Activated effector memory CD4-positive, alpha-beta T cell treated with Interleukin-2 at 50 U/mL for 16 hours (primary cell): Measurements from ENCODE around the gene COG1.

Source experiments
- DNase-seq: peaks from one replicate; pipeline ENCODE4 v3.0.0-alpha.2; 2020

Gene COG1

DNA sequence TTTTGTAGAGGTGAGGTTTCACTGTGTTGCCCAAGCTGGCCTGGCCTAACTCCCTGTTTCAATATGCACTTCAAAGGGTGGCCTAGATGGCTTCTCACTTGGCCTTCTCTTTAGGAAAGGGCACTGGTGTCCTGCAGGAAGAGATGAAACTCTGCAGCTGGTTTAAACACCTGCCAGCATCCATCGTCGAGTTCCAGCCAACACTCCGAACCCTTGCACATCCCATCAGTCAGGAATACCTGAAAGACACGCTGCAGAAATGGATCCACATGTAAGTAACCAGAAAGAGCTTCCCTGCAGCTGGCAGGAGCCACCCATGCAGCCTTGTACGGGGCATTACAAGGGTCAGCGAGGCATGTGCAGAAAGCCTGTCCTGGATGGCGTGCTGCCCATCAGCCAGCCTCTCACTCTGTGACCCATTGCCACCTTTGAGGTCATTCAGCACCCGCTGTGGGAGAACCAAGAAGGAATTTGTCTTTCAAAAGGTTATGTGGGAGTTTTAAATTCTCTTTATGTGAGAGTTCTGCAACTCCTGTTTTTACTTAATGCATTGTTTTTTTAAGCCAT lies 7.0 kb downstream of the COG1 start:
- DNase-seq, result no peak

- no peak for DNase-seq
Observed at GRCh38 chr17:73200476-73200875, 7.6 kb downstream of the COG1 start.

DNA sequence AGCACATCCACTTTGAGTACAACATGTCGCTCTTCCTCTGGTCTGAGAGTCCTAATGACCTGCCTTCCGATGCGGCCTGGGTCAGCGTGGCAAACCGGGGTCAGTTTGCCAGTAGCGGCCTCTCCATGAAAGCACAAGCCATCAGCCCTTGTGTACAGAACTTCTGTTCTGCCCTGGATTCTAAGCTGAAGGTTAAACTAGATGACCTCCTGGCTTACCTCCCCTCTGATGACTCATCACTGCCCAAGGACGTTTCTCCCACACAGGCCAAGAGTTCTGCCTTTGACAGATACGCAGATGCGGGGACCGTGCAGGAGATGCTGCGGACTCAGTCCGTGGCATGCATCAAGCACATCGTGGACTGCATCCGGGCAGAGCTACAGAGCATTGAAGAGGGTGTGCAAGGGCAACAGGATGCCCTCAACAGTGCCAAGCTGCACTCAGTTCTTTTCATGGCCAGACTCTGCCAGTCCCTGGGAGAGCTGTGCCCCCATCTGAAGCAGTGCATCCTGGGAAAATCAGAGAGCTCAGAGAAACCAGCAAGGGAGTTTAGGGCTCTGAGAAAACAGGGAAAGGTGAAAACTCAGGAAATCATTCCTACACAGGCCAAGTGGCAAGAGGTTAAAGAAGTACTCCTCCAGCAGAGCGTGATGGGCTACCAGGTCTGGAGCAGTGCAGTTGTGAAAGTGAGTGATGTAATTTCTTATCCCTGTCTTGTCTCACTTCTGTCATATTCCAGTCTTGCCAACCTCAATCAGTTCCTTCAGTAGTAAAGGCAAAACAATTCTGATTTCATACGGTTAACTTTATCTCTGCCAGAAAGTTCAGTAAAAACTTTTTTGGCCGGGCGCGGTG lies 8.6 kb downstream of the COG1 start:
- DNase-seq, result no peak

GRCh38 chr17:73203135-73203787 lies 10.4 kb downstream of the COG1 start:
- DNase-seq, result no peak

DNA sequence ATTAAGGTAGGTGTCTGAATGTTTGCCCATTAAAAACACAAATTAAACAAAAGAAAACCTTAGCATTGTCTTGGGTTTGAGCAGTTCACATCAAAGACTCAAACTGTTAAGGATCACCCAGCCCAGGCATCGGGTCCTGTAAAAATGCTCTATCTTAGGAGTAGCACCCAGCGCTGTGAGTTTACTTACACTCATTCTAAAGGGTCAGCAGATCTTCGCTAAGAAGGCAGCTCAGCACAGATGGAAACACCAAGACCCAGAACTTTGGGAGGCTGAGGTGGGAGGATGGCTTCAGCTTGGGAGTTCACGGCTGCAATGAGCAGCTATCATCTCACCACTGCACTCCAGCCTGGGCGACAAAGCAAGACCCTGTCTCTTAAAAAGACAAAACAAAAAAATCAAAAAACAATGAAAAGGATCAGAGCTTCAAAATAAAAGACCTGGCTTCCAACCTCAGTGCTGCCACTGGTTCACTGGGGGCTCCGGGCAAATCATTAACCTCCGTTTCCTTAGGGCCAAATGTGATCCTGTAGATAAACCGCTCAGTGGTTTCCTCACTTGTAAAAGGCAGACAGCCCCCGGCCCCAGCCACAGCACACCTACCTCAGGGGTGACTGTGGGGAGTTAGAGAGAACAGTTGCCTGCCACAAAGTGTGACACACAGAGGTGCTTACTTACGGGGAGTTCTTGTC lies 11.1 kb downstream of the COG1 start:
- DNase-seq, result peak; percentile 8

- DNase-seq, result no peak
Observed at GRCh38 chr17:73205459-73205961, 12.7 kb downstream of the COG1 start.

GRCh38 chr17:73208139-73208827 lies 15.4 kb downstream of the COG1 start:
- DNase-seq, result no peak

- DNase-seq, result no peak
Observed at GRCh38 chr17:73209436-73209835, 16.6 kb downstream of the COG1 start.

GRCh38 chr17:73210002-73210678 lies 17.3 kb downstream of the COG1 start:
- DNase-seq, result no peak

- peak; percentile 56 for DNase-seq
Observed at GRCh38 chr17:73211745-73212144, 18.9 kb downstream of the COG1 start.

GRCh38 chr17:73214008-73214407 lies 21.2 kb downstream of the COG1 start:
- DNase-seq, result no peak

DNA sequence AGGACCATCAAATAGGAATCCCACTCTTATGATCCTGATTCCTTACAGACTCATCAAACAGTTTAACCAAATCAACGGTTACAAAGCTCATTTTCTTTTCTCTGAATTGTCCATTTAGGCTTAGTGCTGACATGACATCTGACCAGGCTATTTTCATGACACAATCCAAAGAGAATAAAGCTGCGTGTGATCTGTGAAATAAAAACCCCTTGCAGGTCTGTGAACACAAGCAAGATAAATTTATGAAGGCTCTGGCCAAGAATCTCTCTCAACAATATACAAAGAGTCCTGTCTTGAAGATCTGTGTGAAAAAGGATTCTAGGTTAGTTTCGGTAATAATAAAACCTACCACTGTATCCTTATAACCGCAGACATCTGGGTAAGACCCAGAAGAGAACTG lies 22.0 kb downstream of the COG1 start:
- DNase-seq, result no peak

GRCh38 chr17:73215447-73215846 lies 22.6 kb downstream of the COG1 start:
- no peak for DNase-seq

- DNase-seq, result no peak
Observed at GRCh38 chr17:73223626-73224230, 30.9 kb downstream of the COG1 start.

DNA sequence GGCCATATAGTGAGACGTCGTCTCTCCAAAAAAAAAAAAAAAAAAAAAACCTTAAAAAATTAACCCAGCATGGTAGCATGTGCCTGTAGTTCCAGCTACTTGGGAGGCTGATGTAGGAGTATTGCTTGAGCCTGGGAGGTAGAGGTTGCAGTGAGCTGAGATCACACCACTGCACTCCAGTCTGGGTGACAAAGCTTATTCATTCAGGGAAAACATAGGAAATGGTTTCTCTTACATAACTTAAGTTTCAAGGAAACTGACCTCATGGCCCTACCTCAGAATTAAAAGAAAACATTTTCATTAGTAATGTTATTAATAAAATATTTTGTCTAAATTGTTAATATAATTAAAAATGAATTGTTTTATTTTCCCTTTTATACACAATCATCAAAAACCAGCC lies 31.4 kb downstream of the COG1 start:
- no peak for DNase-seq

DNA sequence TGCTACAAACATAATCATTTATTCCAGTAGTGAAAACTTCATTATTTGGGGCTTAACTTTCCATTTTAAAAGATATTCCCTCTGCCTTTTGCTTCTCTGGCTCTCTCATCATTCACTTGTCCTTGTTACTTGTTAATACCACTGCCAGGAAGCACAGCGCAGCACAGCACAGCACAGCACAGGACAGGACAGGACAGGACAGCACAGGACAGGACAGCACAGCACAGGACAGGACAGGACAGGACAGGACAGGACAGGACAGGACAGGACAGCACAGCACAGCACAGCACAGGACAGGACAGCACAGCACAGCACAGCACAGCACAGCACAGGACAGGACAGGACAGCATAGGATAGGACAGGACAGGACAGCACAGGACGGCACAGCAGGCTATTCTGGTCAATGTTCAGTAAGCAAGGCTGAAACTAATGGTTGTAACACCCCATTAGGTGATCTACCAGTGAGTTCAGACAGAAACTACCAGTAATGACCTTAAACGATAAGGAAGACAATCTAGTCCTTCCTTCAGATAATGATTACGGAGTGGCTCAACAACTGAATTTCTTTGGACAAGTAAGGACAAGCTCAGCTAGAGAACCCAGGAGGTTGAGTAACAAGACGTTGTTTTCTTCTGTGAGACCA lies 31.9 kb downstream of the COG1 start:
- DNase-seq, result no peak

DNA sequence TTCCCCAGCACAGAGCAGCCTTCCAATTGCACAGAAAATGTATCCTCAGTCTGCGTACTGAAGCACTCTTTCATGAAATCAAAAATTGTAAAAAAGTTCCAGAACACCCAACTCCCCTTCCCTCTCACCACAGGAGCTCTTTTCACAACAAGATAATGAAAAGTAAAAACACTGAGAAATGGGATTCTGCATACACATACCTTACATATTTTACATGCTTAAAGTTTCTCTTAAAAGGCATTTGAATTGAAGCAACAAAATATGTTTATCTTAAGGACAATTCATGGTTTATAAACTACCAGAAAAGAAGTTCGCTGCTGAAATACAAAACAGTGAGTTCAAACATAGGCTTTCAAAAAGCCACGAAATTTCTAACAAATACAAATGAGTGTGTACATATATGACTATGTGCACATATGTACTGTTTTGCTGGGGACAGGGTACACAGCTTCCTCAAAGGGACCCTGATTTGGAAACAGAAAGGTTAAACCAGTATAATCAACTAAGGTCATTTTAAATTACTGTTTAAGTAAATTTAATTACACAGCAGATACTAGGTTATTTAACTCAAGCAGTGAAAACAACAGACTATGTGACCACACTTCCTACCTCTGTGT lies 33.8 kb downstream of the COG1 start:
- no peak for DNase-seq

DNA sequence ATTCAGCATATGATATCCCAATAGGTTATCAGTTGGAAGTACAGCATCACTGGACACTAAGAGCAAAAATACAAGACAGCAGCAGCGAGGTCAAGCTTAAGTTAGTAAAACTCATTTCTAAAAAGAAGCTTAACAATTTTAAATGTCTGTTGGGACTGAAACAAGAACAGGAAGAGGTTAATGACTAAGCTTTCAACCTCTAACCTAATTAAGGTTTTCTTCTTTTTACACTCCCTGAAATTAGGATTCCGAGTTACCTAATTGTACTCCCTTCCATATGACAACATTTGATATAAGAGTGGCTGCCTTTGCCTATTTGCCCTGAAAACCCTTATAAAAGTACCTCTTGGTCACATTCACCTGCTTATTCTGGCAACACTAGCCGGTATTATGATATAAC lies 34.5 kb downstream of the COG1 start:
- DNase-seq, result no peak

DNA sequence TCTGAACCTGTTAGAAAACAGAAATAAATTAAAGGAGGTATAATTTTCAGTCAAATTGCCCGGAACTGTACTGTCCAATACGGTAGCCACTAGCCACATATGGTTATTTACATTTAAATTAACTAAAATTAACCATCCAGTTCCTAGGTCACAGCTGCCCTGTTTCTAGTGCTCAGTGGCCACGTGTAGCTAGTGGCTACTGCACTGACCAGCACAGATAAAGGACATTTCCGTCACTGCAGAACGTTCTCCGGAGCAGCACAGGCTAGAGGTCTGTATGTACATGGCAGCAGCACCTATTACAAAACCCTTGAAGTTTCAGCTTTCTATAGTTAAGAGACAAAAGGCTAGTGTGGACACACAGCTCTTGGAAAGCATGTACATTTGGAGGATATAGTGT lies 35.1 kb downstream of the COG1 start:
- no peak for DNase-seq

GRCh38 chr17:73228748-73229236 lies 35.9 kb downstream of the COG1 start:
- no peak for DNase-seq

GRCh38 chr17:73230088-73230487 lies 37.2 kb downstream of the COG1 start:
- no peak for DNase-seq
